HG03108 (cell line): ENCODE measurements around the gene DVL1.

Experiments
- ATAC-seq: cut with Tn5 transposase; IDR thresholded peaks from one replicate; pipeline ENCODE4 v1.9.1; 2021; ENCODE audit warnings: moderate library complexity; ENCODE audit not compliant: unreplicated experiment

DVL1 gene

GRCh38 chr1:1299686-1300351 is 49.4 kb downstream of the DVL1 start:
- ATAC-seq, result no peak

GRCh38 chr1:1298861-1299685 is 50.1 kb downstream of the DVL1 start:
- ATAC-seq, result no peak

DNA sequence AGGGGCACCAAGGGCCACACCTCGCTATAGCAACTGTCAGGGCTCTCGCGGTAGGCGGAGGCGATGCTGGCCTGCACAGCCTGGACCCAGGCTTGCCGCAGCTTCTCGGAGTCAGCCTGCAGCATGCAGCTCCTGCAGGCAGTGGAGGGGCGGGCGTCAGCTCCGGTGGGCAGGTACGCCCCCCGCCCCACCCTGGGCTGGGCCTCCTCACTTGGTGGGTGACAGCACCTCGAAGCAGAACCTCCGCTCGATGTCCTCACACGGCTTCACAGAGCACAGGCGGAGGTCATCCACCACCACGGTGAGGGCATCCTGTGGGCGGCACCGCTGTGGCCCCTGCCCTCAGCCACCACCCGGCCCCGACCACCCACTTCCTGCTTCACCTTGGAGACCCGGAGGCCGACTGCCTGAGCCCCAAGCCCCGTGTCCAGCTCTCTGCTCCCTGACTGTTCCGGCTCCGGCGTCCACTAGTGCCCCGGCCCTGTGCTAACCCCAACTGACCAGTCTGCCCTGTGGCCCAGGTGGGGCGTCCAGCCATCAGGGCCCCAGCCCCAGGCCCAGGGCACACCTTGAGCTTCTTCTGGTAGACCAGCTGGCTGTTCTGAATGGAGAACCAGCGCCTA is 51.3 kb downstream of the DVL1 start:
- no peak for ATAC-seq

DNA sequence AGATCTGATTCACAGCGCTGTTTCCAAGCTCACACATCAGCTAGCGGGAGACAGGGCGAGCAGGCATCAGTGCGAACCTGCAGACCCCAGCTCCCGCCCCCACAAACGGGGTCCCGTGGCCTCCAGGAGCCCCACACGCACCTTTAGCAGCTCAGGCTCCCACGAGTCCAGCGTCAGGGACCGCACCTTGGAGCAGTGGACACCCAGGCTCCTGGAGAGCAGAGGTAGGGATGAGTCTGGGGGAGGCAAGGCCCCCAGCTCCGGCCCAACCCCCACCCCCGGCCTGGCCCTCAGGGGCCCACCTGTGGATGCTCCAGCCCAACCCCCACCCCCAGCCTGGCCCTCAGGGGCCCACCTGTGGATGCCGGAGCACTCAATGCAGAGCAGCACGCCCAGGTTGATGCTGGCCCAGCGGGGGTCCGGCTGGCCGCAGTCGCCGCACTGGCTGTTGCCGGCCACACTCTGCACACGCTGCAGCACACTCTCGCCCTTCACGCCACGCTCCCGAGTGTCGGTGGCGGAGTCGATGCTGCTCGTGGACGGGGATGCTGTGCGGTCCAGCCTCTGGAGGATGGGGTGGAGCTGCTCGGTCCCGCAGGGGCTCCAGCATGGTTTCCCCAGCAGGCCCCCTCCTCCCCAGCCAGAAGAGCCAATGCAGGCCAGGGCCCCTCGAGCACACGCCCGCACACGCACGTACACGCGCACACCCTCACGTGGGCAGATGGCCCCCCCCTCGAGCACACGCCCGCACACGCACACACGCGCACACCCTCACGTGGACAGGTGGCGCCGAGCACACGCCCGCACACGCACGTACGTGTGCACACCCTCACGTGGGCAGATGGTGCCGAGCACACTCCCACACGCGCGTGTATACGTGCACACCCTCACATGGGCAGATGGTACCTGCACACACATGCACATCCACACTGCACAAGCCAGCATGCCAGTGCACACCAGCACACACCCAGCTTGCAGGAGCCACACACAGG is 52.9 kb downstream of the DVL1 start:
- ATAC-seq, result no peak

- ATAC-seq, result no peak
These were observed 53.9 kb downstream of the DVL1 start for GRCh38 chr1:1295154-1295923.

- no peak for ATAC-seq
These were observed 54.8 kb downstream of the DVL1 start for GRCh38 chr1:1294250-1294890.

- no peak for ATAC-seq
These were observed 55.7 kb downstream of the DVL1 start for GRCh38 chr1:1293263-1294249.

- no peak for ATAC-seq
These were observed 56.4 kb downstream of the DVL1 start for GRCh38 chr1:1292851-1293250.

DNA sequence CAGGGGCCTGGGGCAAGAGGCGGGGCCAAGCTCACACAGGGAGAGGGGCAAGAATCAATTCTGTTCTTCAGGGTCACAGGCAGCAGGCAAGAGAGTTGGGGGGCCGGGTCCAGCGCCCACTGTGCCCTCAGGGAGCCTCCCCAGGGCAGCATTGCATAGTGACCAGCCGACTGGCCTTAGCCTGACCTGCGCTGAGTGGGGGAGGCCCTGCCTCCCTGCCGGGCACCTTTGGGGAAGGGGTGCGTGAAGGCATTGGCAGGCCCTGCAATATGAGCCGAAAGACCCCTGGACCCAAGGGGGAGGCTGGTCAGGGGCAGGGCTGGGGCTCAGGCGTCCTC is 56.8 kb downstream of the DVL1 start:
- ATAC-seq, result no peak

DNA sequence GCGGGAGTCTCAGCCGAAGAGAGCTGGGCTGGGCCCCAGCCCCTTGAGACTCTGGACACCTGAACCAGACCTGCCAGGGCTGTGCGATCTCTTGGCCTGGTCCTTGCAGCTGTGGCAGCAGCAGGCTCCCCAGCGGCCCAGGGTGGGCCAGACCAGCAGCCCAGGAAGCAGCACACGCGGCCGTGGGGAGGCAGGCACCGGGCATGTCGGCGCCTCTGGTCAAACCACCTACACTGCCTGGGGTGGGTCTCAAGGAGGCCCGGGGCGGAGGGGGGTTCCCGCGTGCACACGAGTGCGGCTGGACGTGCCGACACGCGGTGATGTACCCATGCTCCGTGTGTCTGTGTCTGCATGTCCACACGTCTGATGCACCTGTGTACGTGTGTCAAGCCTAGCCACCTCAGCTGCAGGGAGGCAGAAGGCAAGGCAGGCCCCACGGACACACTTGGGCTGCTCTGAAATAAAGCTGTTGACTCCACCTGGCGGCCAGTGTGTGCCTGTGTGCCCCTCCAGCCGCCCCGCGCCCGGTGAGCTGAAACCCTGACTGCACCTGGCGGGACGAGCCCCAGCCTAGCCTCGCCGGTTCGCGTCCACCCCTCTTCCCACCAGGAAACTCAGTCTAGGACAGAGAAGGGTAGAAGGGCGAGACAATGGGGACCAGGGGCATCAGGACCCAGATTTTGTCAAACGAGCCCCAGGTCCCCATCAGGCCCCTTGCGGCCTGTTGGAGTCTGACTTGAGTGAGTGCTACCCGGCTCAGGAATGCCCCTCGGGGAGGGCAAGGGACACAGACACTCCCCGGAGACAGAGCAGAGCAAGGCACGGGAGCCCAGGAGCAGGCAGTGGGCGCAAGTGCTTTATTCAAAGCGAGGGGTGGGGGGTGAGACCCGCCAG is 57.4 kb downstream of the DVL1 start:
- ATAC-seq, result no peak

DNA sequence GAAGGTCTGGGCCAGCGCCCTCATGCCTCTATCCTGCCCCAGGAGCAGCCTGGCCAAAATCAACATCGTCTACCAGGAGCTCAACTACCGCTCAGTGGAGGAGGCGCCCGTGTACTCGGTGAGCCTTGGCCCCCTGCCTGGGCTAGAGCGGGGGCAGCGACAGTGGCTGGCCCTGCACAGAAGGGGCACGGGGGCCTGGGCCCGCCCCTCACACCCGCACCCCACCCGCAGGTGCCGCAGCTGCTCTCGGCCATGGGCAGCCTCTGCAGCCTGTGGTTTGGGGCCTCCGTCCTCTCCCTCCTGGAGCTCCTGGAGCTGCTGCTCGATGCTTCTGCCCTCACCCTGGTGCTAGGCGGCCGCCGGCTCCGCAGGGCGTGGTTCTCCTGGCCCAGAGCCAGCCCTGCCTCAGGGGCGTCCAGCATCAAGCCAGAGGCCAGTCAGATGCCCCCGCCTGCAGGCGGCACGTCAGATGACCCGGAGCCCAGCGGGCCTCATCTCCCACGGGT is 58.1 kb downstream of the DVL1 start:
- ATAC-seq, result no peak

DNA sequence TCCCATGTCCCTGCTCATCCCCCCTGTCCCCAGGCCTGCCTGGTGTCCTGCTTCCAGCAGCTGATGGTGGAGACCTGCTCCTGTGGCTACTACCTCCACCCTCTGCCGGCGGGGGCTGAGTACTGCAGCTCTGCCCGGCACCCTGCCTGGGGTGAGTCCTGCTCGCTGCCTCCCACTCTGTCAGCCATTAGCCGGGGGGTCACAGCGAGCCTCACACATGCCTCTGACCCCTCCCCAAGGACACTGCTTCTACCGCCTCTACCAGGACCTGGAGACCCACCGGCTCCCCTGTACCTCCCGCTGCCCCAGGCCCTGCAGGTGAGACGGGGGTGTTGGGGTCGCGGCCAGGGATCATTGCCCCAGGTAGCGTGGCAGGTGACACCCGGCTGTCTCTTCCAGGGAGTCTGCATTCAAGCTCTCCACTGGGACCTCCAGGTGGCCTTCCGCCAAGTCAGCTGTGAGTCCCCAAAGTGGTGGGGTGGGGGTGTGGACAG is 58.9 kb downstream of the DVL1 start:
- ATAC-seq, result no peak

- ATAC-seq, result no peak
These were observed 61.7 kb downstream of the DVL1 start for GRCh38 chr1:1287288-1288110.

- ATAC-seq, result no peak
These were observed 62.6 kb downstream of the DVL1 start for GRCh38 chr1:1286313-1287261.

- no peak for ATAC-seq
These were observed 63.5 kb downstream of the DVL1 start for GRCh38 chr1:1285611-1286311.
